ENCODE measurements around the gene KRTAP10-9.

Gene KRTAP10-9

GRCh38 chr21:44667612-44668011, 40.7 kb downstream of the KRTAP10-9 start:
- no peak for DNase-seq

- no peak for DNase-seq
These were observed 43.9 kb downstream of the KRTAP10-9 start for GRCh38 chr21:44670642-44671432.

GRCh38 chr21:44671911-44672310, 45.0 kb downstream of the KRTAP10-9 start:
- DNase-seq, result no peak

- DNase-seq, result no peak
These were observed 51.0 kb downstream of the KRTAP10-9 start for GRCh38 chr21:44677881-44678280.

Data from amniotic stem cell (primary cell).